Measurements from ENCODE around the gene SERP2. TPM values are rescaled to one million over a fixed set of nuclear protein-coding genes. Genes with fewer than 3 reads are reported as not detected.
A peak's percentile ranks its signal among the peaks of the same experiment; 100 is the strongest.

The SERP2 gene
- total and polyA plus RNA-seq, 2 donors (not counting 3 experiments of a cell fraction or from before 2014, with no cell fraction given) = 0.30 TPM; not detected in 1

DNA sequence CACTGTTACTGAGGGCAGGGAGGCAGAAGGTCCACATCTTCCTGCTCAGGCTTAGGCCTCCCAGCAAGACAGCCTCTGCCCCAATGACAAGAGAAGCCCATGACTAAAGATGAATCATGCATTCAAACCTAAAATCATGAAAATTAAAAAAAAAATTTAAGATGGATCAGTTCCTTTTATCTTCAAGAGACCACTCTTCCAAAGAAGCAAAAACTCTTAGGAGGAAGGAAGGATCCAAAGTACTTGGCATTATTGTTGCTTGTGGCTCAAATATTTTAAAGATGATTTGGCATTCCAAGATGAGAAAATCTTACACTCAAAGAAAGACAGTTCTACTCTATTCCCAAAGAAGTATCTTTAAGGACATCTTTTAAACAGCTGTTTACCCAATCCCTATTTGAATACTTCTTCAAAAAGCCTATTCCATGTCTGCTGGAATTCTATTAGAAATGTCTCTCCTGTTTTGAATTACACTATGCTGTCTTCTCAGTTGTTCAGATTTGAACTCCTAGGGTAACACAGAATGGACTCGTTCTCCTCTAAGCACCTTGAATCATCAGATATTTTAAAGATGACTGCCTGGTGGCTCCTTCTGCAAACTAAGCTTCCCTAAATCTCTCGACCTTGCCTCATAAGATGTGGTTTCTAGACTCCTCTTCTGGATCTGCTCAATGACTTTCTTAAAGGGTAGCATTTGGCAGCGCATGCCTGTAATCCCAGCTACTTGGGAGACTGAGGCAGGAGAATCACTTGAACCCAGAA is 7.0 kb downstream of the SERP2 start:
- no peak overlapping the region for H3K27ac ChIP-seq (ENCODE audit: insufficient read depth, low read depth, low read length)
- TF ChIP-seq FOS (IDR thresholded peaks at IDR 0.05; ENCODE audit: borderline replicate concordance, insufficient read depth, low read length) (peak; percentile 17), GATA2 (IDR thresholded peaks at IDR 0.05; ENCODE audit: insufficient read depth, insufficient read length, low read depth, low read length) (no peak)
- intact Hi-C loops (cut with micrococcal nuclease) = no loop called here
- no peak overlapping the region for H3K4me3 ChIP-seq (replicated peaks in 1 of 3; ENCODE audit: insufficient read depth in 1 of 3, low read depth in 1 of 3, low read length in 3 of 3)
- H3K9me3 ChIP-seq (replicated peaks; ENCODE audit: control insufficient read depth, insufficient read depth, low read length) = no peaks in the 10 kb centered on the region
- H3K36me3 ChIP-seq (ENCODE audit: control insufficient read depth in 2 of 2, extremely low read depth in 1 of 2, insufficient read depth in 2 of 2, low read length in 2 of 2) = no peaks in the 10 kb centered on the region
- no peak for DNase-seq (ENCODE audit: low read depth, low spot score)
- dilution Hi-C loops (cut with MboI; ENCODE audit: extremely low pct_ligation_motif_present, low sequenced_read_pairs) = no loop called here
- H3K9me1 ChIP-seq (replicated peaks; ENCODE audit: control insufficient read depth, extremely low read depth, insufficient read depth, low read length) = no peaks in the 10 kb centered on the region
- POLR2A ChIA-PET = no interaction called here
- no peak overlapping the region for H2AFZ ChIP-seq (ENCODE audit: low read depth, low read length)
- BruUV-seq (replicated peaks) = no TSS peak
- CTCF ChIA-PET = no interaction called here
- H3K79me2 ChIP-seq (ENCODE audit: control insufficient read depth, insufficient read depth, low read length) = no peaks in the 10 kb centered on the region
- no peak overlapping the region for H3K4me2 ChIP-seq (ENCODE audit: insufficient read depth, low read length)
- H3K9ac ChIP-seq (replicated peaks; ENCODE audit: extremely low read depth, insufficient read depth, low read length) = no peak overlapping the region
- no peaks in the 10 kb centered on the region for H3K4me1 ChIP-seq (ENCODE audit: control insufficient read depth, extremely low read depth, insufficient read depth, low read length)
- no peaks in the 10 kb centered on the region for H3K27me3 ChIP-seq (ENCODE audit: control insufficient read depth in 2 of 2, insufficient read depth in 2 of 2, low read length in 2 of 2)
- no peak for FAIRE-seq
- H4K20me1 ChIP-seq (replicated peaks; ENCODE audit: control insufficient read depth, extremely low read depth, insufficient read depth, low read length) = no peaks in the 10 kb centered on the region

GRCh38 chr13:44382635-44383145 is 9.1 kb downstream of the SERP2 start:
- no peak for FAIRE-seq
- intact Hi-C loops (cut with micrococcal nuclease) = no loop called here
- Histone ChIP-seq H3K9me3 (replicated peaks; ENCODE audit: control insufficient read depth, insufficient read depth, low read length) (no peaks in the 10 kb centered on the region), H3K4me2 (ENCODE audit: insufficient read depth, low read length) (no peak overlapping the region), H3K36me3 (ENCODE audit: control insufficient read depth in 2 of 2, extremely low read depth in 1 of 2, insufficient read depth in 2 of 2, low read length in 2 of 2) (no peaks in the 10 kb centered on the region), H3K4me1 (ENCODE audit: control insufficient read depth, extremely low read depth, insufficient read depth, low read length) (no peaks in the 10 kb centered on the region), H3K79me2 (ENCODE audit: control insufficient read depth, insufficient read depth, low read length) (no peaks in the 10 kb centered on the region), H4K20me1 (replicated peaks; ENCODE audit: control insufficient read depth, extremely low read depth, insufficient read depth, low read length) (no peaks in the 10 kb centered on the region), H3K27me3 (ENCODE audit: control insufficient read depth in 2 of 2, insufficient read depth in 2 of 2, low read length in 2 of 2) (no peaks in the 10 kb centered on the region), H3K27ac (ENCODE audit: insufficient read depth, low read depth, low read length) (no peak overlapping the region), H3K9ac (replicated peaks; ENCODE audit: extremely low read depth, insufficient read depth, low read length) (no peak overlapping the region), H3K4me3 (replicated peaks in 1 of 3; ENCODE audit: insufficient read depth in 1 of 3, low read depth in 1 of 3, low read length in 3 of 3) (no peak overlapping the region), H3K9me1 (replicated peaks; ENCODE audit: control insufficient read depth, extremely low read depth, insufficient read depth, low read length) (no peaks in the 10 kb centered on the region), H2AFZ (ENCODE audit: low read depth, low read length) (no peak overlapping the region)
- ChIA-PET CTCF (interaction anchor here (0.6 kb wide), 1 partner anchor 17 kb away, joined by 3 read pairs; no protein-coding TSS in a partner anchor), POLR2A (no interaction called here)
- dilution Hi-C loops (cut with MboI; ENCODE audit: extremely low pct_ligation_motif_present, low sequenced_read_pairs) = no loop called here
- BruUV-seq (replicated peaks) = no TSS peak
- DNase-seq (ENCODE audit: low read depth, low spot score) = no peak
- TF ChIP-seq POLR2AphosphoS5 (IDR thresholded peaks at IDR 0.05; ENCODE audit: insufficient read depth, low read depth, low read length) = no peak

Data from endothelial cell of umbilical vein (primary cell).